ENCODE measurements around the gene KRT78.

The KRT78 gene

GRCh38 chr12:52836491-52837412 is 12.0 kb downstream of the KRT78 start:
- ATAC-seq, result no peak
- Mint-ChIP-seq H3K27ac (no peak overlapping the region), H3K9me3 (no peaks in the 10 kb centered on the region), H3K27me3 (peaks cover 51% of the 10 kb centered on the region), H3K36me3 (no peaks in the 10 kb centered on the region), H3K4me3 (no peak overlapping the region), H3K4me1 (no peaks in the 10 kb centered on the region)

GRCh38 chr12:52836042-52836466 is 12.7 kb downstream of the KRT78 start:
- H3K4me3 Mint-ChIP-seq, result no peak overlapping the region
- H3K36me3 Mint-ChIP-seq, result no peaks in the 10 kb centered on the region
- H3K9me3 Mint-ChIP-seq, result no peaks in the 10 kb centered on the region
- peaks cover 58% of the 10 kb centered on the region for H3K27me3 Mint-ChIP-seq
- ATAC-seq, result no peak
- H3K4me1 Mint-ChIP-seq, result no peaks in the 10 kb centered on the region
- no peak overlapping the region for H3K27ac Mint-ChIP-seq

GRCh38 chr12:52835271-52836041 is 13.3 kb downstream of the KRT78 start:
- ATAC-seq, result no peak
- Mint-ChIP-seq H3K36me3 (no peaks in the 10 kb centered on the region), H3K4me1 (no peaks in the 10 kb centered on the region), H3K27me3 (peaks cover 61% of the 10 kb centered on the region), H3K9me3 (no peaks in the 10 kb centered on the region), H3K4me3 (no peak overlapping the region), H3K27ac (no peak overlapping the region)

- Mint-ChIP-seq H3K9me3 (no peaks in the 10 kb centered on the region), H3K36me3 (no peaks in the 10 kb centered on the region), H3K4me3 (no peak overlapping the region), H3K4me1 (no peaks in the 10 kb centered on the region), H3K27me3 (peaks cover 61% of the 10 kb centered on the region), H3K27ac (no peak overlapping the region)
- no peak for ATAC-seq
Measured at GRCh38 chr12:52834727-52835001, 14.1 kb downstream of the KRT78 start.

- no peak within 1 kb of the TSS for H3K4me3 Mint-ChIP-seq
- H3K36me3 Mint-ChIP-seq, result no peaks in the 10 kb centered on the region
- peaks cover 61% of the 10 kb centered on the region for H3K27me3 Mint-ChIP-seq
Measured at GRCh38 chr12:52833922-52834726, 14.7 kb downstream of the KRT78 start, which contains the start of gene KRT79. Gene KRT79, minus strand, starts transcription at chr12:52834311. Its CDS starts 51 bp downstream, at chr12:52834260.

GRCh38 chr12:52832985-52833905 is 15.5 kb downstream of the KRT78 start:
- Mint-ChIP-seq H3K27ac (no peak overlapping the region), H3K27me3 (peaks cover 52% of the 10 kb centered on the region), H3K36me3 (no peaks in the 10 kb centered on the region), H3K9me3 (no peaks in the 10 kb centered on the region), H3K4me1 (no peaks in the 10 kb centered on the region), H3K4me3 (no peak overlapping the region)
- no peak for ATAC-seq

More at GRCh38 chr12:52833922-52834726, 14.7 kb downstream of the KRT78 start, which contains the start of gene KRT79:
- no peaks in the 10 kb centered on the region for H3K4me1 Mint-ChIP-seq
- ATAC-seq, result no peak
- H3K27ac Mint-ChIP-seq, result no peak within 1 kb of the TSS
- no peaks in the 10 kb centered on the region for H3K9me3 Mint-ChIP-seq

- no peak overlapping the region for H3K27ac Mint-ChIP-seq
- H3K4me3 Mint-ChIP-seq, result no peak overlapping the region
- no peaks in the 10 kb centered on the region for H3K9me3 Mint-ChIP-seq
- no peaks in the 10 kb centered on the region for H3K36me3 Mint-ChIP-seq
- peaks cover 49% of the 10 kb centered on the region for H3K27me3 Mint-ChIP-seq
- H3K4me1 Mint-ChIP-seq, result no peaks in the 10 kb centered on the region
- ATAC-seq, result no peak
Measured at GRCh38 chr12:52832451-52832850, 16.3 kb downstream of the KRT78 start.

- Mint-ChIP-seq H3K4me1 (no peaks in the 10 kb centered on the region), H3K36me3 (no peaks in the 10 kb centered on the region), H3K27ac (no peak overlapping the region), H3K27me3 (peaks cover 49% of the 10 kb centered on the region), H3K9me3 (no peaks in the 10 kb centered on the region), H3K4me3 (no peak overlapping the region)
- ATAC-seq, result no peak
Measured at GRCh38 chr12:52831251-52831650, 17.5 kb downstream of the KRT78 start.

- H3K27me3 Mint-ChIP-seq, result peaks cover 50% of the 10 kb centered on the region
- ATAC-seq, result no peak
- no peak overlapping the region for H3K4me3 Mint-ChIP-seq
- no peaks in the 10 kb centered on the region for H3K36me3 Mint-ChIP-seq
- no peak overlapping the region for H3K27ac Mint-ChIP-seq
- no peaks in the 10 kb centered on the region for H3K4me1 Mint-ChIP-seq
- H3K9me3 Mint-ChIP-seq, result no peaks in the 10 kb centered on the region
Measured at GRCh38 chr12:52829986-52830770, 18.6 kb downstream of the KRT78 start.

- Mint-ChIP-seq H3K36me3 (no peaks in the 10 kb centered on the region), H3K27me3 (peaks cover 54% of the 10 kb centered on the region), H3K4me3 (no peak overlapping the region), H3K4me1 (no peaks in the 10 kb centered on the region), H3K9me3 (no peaks in the 10 kb centered on the region), H3K27ac (no peak overlapping the region)
- ATAC-seq, result no peak
Measured at GRCh38 chr12:52828591-52829021, 20.2 kb downstream of the KRT78 start.

- no peaks in the 10 kb centered on the region for H3K36me3 Mint-ChIP-seq
- H3K4me3 Mint-ChIP-seq, result no peak overlapping the region
- ATAC-seq, result no peak
- H3K27ac Mint-ChIP-seq, result no peak overlapping the region
- peaks cover 59% of the 10 kb centered on the region for H3K27me3 Mint-ChIP-seq
- no peaks in the 10 kb centered on the region for H3K9me3 Mint-ChIP-seq
- H3K4me1 Mint-ChIP-seq, result no peaks in the 10 kb centered on the region
Measured at GRCh38 chr12:52828156-52828555, 20.6 kb downstream of the KRT78 start.

- Mint-ChIP-seq H3K9me3 (no peaks in the 10 kb centered on the region), H3K27ac (no peak overlapping the region), H3K4me1 (no peaks in the 10 kb centered on the region), H3K4me3 (no peak overlapping the region), H3K27me3 (peaks cover 64% of the 10 kb centered on the region), H3K36me3 (no peaks in the 10 kb centered on the region)
- ATAC-seq, result no peak
Measured at GRCh38 chr12:52827499-52828090, 21.2 kb downstream of the KRT78 start.

Data from stimulated activated memory B cell treated with anti-CD40 and anti-IgM and Interleukin-4, amounts not matched to agents 10 μg/mL and 1 μg/mL and 100 μg/mL, for 72 hours (primary cell).